Neural cell (in vitro differentiated cells): ENCODE measurements around the gene ETV6. TPM values are rescaled to one million over a fixed set of nuclear protein-coding genes. Genes with fewer than 3 reads are reported as not detected.

Experiments
- H2AFZ ChIP-seq: fragments of 200-600, 300-800 bp; sonication (generic), shearing (Covaris generic); 2 replicates; pipeline ENCODE4 v1.6.0; 2014; ENCODE audit warnings: low read depth, mild to moderate bottlenecking, antibody characterized with exemption, low read length, moderate library complexity
- H3F3A ChIP-seq: fragments of 200-600 bp; shearing (Covaris generic); 2 replicates; pipeline ENCODE4 v1.6.1; 2016; ENCODE audit warnings: mild to moderate bottlenecking, moderate library complexity, mixed read lengths, antibody characterized with exemption, low read length; ENCODE audit not compliant: insufficient read depth, poor library complexity, severe bottlenecking
- H3K27ac ChIP-seq: fragments of 200-600, 300-800 bp; sonication (generic), shearing (Covaris generic); 2 replicates; pipeline ENCODE4 v1.5.1; 2014; ENCODE audit warnings: mild to moderate bottlenecking, low read length, moderate library complexity
- H3K27me3 ChIP-seq: fragments of 300-800, 200-600 bp; sonication (generic), shearing (Covaris generic); 2 replicates; pipeline ENCODE4 v1.6.0; 2014; ENCODE audit warnings: mild to moderate bottlenecking, low read depth, low read length, moderate library complexity; ENCODE audit not compliant: insufficient read depth
- H3K36me3 ChIP-seq: fragments of 300-800, 200-600 bp; sonication (generic), shearing (Covaris generic); 2 replicates; pipeline ENCODE4 v1.5.1; 2014; ENCODE audit warnings: mild to moderate bottlenecking, antibody characterized with exemption, low read length, moderate library complexity; ENCODE audit not compliant: insufficient read depth
- H3K4me2 ChIP-seq: fragments of 300-800, 200-600 bp; sonication (generic), shearing (Covaris generic); 2 replicates; pipeline ENCODE4 v1.6.0; 2014; ENCODE audit warnings: mild to moderate bottlenecking, low read length
- H3K4me3 ChIP-seq: fragments of 300-800, 200-600 bp; sonication (generic), shearing (Covaris generic); 2 replicates; pipeline ENCODE4 v1.5.1; 2014; ENCODE audit warnings: mild to moderate bottlenecking, low read length, moderate library complexity
- H3K79me2 ChIP-seq: fragments of 200-600 bp; shearing (Covaris generic); replicated peaks from 2 replicates; pipeline ENCODE4 v1.6.0; 2014; ENCODE audit warnings: mild to moderate bottlenecking, low read length, moderate library complexity; ENCODE audit not compliant: insufficient read depth
- H3K9ac ChIP-seq: fragments of 300-800, 200-600 bp; sonication (generic), shearing (Covaris generic); 2 replicates; pipeline ENCODE4 v1.6.1; 2016; ENCODE audit warnings: mild to moderate bottlenecking, low read length, mixed read lengths
- H3K9me2 ChIP-seq: fragments of 200-600 bp; shearing (Covaris generic); 2 replicates; pipeline ENCODE4 v1.6.1; 2016; ENCODE audit warnings: mild to moderate bottlenecking, low read length, mixed read lengths; ENCODE audit not compliant: insufficient read depth
- H3K9me3 ChIP-seq: fragments of 200-600, 300-800 bp; sonication (generic), shearing (Covaris generic); 2 replicates; pipeline ENCODE4 v1.6.1; 2016; ENCODE audit warnings: mild to moderate bottlenecking, mixed run types, low read length, moderate library complexity, mixed read lengths
- H4K20me1 ChIP-seq: fragments of 200-600 bp; shearing (Covaris generic); 2 replicates; pipeline ENCODE4 v1.6.1; 2016; ENCODE audit warnings: mild to moderate bottlenecking, mixed run types; ENCODE audit not compliant: insufficient read depth
- EP300 ChIP-seq: fragments of 450-650 bp; conservative IDR thresholded peaks from 2 replicates; pipeline ENCODE4 v1.6.1; 2014; ENCODE audit warnings: antibody characterized with exemption, mild to moderate bottlenecking, moderate library complexity; ENCODE audit not compliant: poor library complexity, severe bottlenecking
- EZH2 ChIP-seq: fragments of 200-600, 300-800 bp; shearing (Covaris generic), sonication (generic); IDR thresholded peaks from 2 replicates; pipeline ENCODE4 v1.6.1; 2014; ENCODE audit warnings: antibody characterized with exemption, low read length, borderline replicate concordance, mild to moderate bottlenecking; ENCODE audit not compliant: insufficient read depth, poor library complexity, severe bottlenecking
- MXI1 ChIP-seq: fragments of 450-650 bp; conservative IDR thresholded peaks from 2 replicates; pipeline ENCODE4 v1.6.1; 2014; ENCODE audit warnings: antibody characterized with exemption, mild to moderate bottlenecking; ENCODE audit not compliant: poor library complexity, severe bottlenecking
- POLR2AphosphoS5 ChIP-seq: IDR thresholded peaks from 2 replicates; pipeline ENCODE4 v1.6.1; 2012
- RAD21 ChIP-seq: fragments of 450-650 bp; conservative IDR thresholded peaks from 2 replicates; pipeline ENCODE4 v1.6.1; 2014; ENCODE audit warnings: antibody characterized with exemption, mild to moderate bottlenecking, moderate library complexity
- SMC3 ChIP-seq: fragments of 450-650 bp; conservative IDR thresholded peaks from 2 replicates; pipeline ENCODE4 v1.6.1; 2014; ENCODE audit warnings: antibody characterized with exemption, mild to moderate bottlenecking, moderate library complexity; ENCODE audit not compliant: poor library complexity
- TAF1 ChIP-seq: IDR thresholded peaks from 2 replicates; pipeline ENCODE4 v1.6.1; 2012; ENCODE audit warnings: low read depth
- polyA plus RNA-seq: library from polyadenylated mRNA; depleted of rRNA; stranded (reverse); fragments of >200 nt; gene quantifications from 2 replicates; pipeline ENCODE4 v1.2.3, GENCODE V29; 2014
- TF ChIP-seq, protein P1 (sequence below): IDR thresholded peaks from 2 replicates; pipeline ENCODE4 v1.6.1; 2012; ENCODE audit warnings: borderline replicate concordance
- TF ChIP-seq, protein P2 (sequence below): fragments of 450-650 bp; IDR thresholded peaks from 2 replicates; pipeline ENCODE4 v1.5.1; 2014; ENCODE audit warnings: antibody characterized with exemption, mild to moderate bottlenecking, moderate library complexity; ENCODE audit not compliant: poor library complexity, severe bottlenecking

ETV6 gene
- polyA plus RNA-seq, 1 donor from 2014 or later, result 1.6 TPM

DNA sequence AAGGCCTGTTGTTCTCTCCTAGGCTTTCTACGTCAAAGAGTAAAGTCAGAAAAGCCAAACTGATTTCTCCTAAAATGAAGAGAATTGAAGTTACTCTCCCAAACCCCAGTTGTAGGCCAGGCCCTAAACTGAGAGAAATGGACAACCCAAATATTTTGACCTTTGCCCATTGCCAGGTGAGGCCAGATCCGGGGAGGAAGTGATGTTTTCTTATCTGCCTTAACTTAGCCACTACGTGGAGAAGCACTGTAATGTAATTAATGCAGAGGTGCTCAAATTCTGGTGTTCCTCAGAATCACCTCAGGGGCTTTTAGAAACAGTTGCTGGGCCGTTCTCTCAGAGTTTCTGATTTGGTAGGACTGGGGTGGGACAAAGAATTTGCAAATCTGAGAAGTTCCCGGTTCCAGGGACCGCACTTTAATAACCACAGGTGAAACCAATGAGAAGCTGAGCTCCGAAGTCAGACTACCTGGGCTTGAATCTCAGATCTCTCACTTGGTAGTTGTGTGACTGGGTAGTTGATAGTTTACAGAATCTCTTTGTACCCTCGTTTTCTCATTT, 73.2 kb downstream of the ETV6 start:
- no peak overlapping the region for H3K27ac ChIP-seq
- no peak for TF ChIP-seq EZH2
- TF ChIP-seq POLR2AphosphoS5, result no peak
- TF ChIP-seq TAF1, result no peak
- no peak for TF ChIP-seq MXI1
- TF ChIP-seq, protein P1, sequence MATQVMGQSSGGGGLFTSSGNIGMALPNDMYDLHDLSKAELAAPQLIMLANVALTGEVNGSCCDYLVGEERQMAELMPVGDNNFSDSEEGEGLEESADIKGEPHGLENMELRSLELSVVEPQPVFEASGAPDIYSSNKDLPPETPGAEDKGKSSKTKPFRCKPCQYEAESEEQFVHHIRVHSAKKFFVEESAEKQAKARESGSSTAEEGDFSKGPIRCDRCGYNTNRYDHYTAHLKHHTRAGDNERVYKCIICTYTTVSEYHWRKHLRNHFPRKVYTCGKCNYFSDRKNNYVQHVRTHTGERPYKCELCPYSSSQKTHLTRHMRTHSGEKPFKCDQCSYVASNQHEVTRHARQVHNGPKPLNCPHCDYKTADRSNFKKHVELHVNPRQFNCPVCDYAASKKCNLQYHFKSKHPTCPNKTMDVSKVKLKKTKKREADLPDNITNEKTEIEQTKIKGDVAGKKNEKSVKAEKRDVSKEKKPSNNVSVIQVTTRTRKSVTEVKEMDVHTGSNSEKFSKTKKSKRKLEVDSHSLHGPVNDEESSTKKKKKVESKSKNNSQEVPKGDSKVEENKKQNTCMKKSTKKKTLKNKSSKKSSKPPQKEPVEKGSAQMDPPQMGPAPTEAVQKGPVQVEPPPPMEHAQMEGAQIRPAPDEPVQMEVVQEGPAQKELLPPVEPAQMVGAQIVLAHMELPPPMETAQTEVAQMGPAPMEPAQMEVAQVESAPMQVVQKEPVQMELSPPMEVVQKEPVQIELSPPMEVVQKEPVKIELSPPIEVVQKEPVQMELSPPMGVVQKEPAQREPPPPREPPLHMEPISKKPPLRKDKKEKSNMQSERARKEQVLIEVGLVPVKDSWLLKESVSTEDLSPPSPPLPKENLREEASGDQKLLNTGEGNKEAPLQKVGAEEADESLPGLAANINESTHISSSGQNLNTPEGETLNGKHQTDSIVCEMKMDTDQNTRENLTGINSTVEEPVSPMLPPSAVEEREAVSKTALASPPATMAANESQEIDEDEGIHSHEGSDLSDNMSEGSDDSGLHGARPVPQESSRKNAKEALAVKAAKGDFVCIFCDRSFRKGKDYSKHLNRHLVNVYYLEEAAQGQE, result no peak
- TF ChIP-seq, protein P2, sequence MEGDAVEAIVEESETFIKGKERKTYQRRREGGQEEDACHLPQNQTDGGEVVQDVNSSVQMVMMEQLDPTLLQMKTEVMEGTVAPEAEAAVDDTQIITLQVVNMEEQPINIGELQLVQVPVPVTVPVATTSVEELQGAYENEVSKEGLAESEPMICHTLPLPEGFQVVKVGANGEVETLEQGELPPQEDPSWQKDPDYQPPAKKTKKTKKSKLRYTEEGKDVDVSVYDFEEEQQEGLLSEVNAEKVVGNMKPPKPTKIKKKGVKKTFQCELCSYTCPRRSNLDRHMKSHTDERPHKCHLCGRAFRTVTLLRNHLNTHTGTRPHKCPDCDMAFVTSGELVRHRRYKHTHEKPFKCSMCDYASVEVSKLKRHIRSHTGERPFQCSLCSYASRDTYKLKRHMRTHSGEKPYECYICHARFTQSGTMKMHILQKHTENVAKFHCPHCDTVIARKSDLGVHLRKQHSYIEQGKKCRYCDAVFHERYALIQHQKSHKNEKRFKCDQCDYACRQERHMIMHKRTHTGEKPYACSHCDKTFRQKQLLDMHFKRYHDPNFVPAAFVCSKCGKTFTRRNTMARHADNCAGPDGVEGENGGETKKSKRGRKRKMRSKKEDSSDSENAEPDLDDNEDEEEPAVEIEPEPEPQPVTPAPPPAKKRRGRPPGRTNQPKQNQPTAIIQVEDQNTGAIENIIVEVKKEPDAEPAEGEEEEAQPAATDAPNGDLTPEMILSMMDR, result no peak
- TF ChIP-seq RAD21, result no peak
- TF ChIP-seq EP300, result no peak
- no peaks in the 10 kb centered on the region for H3K27me3 ChIP-seq
- H3K4me3 ChIP-seq, result no peak overlapping the region
- H2AFZ ChIP-seq, result no peak overlapping the region
- no peaks in the 10 kb centered on the region for H3K9me2 ChIP-seq
- H3F3A ChIP-seq, result no peaks in the 10 kb centered on the region
- no peaks in the 10 kb centered on the region for H3K79me2 ChIP-seq
- H3K9me3 ChIP-seq, result no peaks in the 10 kb centered on the region
- no peak overlapping the region for H3K4me2 ChIP-seq
- H4K20me1 ChIP-seq, result no peaks in the 10 kb centered on the region
- no peak overlapping the region for H3K9ac ChIP-seq
- H3K36me3 ChIP-seq, result no peaks in the 10 kb centered on the region

GRCh38 chr12:11723993-11724392, 74.5 kb downstream of the ETV6 start:
- Histone ChIP-seq H3K36me3 (no peaks in the 10 kb centered on the region), H3K4me2 (no peak overlapping the region), H3K9me3 (no peaks in the 10 kb centered on the region), H3K9me2 (no peaks in the 10 kb centered on the region), H3F3A (no peaks in the 10 kb centered on the region), H4K20me1 (no peaks in the 10 kb centered on the region), H3K9ac (no peak overlapping the region), H3K4me3 (no peak overlapping the region), H3K79me2 (no peaks in the 10 kb centered on the region), H3K27ac (no peak overlapping the region), H2AFZ (no peak overlapping the region), H3K27me3 (no peaks in the 10 kb centered on the region)
- TF ChIP-seq TAF1 (no peak), MXI1 (no peak), EP300 (no peak), POLR2AphosphoS5 (no peak), RAD21 (no peak), SMC3 (no peak), EZH2 (no peak)
- TF ChIP-seq, protein P1, result no peak
- TF ChIP-seq, protein P2, result no peak
